ENCODE measurements around the gene TRAF3IP3. TPM values are rescaled to one million over a fixed set of nuclear protein-coding genes. Genes with fewer than 3 reads are reported as not detected.

The TRAF3IP3 gene
- total RNA-seq, 1 experiment from 2014 or later = not detected

DNA sequence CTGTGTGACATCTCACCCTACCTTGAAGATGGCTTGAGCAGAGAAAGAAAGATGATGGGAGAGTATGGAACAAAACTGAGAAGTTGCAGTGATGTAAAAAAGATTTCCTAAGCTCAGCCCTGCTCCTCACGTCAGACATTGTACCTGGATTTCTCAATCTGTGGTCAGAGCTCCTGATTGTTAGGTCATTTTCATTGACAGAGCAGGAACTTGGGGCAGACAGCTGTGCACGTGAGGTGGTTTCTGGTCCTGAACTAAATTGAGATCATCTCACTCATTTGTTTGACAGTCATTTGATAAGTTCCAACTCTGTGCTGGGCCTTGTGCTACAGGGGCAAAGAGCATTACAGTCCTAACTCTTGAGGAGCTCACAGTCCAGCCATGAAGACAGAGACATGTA is 10.2 kb downstream of the TRAF3IP3 start:
- no peak for DNase-seq (ENCODE audit: extremely low read depth, low read depth)

DNA sequence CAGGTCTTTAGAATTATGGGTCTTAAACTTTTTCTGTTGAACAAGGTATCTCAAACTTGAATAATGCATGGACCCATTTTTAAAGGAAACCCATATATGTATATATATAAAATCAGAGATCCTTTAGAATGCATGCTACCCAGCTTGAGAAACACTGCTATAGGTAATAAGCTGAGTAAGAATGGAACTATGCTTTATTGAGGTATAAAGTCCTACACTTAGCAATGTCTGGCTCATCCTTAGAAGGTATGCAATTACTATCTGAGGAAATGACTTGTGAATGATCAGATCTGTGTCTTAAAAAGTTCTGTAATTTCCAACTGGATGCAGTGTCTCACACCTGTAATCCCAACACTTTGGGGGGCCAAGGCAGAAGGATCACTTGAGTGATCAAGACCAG is 11.2 kb downstream of the TRAF3IP3 start:
- DNase-seq (ENCODE audit: extremely low read depth, low read depth) = no peak

DNA sequence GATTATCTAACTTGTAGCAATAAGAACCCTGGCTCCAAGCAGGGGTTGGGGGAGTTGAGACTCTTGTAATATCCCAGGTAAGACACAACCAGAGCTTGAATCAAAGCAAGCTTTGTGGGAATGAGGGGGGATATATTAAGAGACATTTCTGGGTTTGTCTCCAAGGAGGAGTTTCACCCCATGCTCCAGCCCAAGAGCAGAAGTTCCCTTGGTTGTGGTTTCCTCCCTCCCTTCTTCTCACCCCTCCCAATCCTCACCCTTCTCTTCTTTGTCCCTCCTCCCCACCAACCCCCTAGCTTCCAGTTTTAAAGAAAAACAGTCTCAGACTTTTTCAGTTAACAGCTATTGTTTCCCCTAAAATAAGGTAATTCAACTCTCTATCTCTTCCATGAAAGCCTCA is 11.9 kb downstream of the TRAF3IP3 start:
- no peak for DNase-seq (ENCODE audit: extremely low read depth, low read depth)

DNA sequence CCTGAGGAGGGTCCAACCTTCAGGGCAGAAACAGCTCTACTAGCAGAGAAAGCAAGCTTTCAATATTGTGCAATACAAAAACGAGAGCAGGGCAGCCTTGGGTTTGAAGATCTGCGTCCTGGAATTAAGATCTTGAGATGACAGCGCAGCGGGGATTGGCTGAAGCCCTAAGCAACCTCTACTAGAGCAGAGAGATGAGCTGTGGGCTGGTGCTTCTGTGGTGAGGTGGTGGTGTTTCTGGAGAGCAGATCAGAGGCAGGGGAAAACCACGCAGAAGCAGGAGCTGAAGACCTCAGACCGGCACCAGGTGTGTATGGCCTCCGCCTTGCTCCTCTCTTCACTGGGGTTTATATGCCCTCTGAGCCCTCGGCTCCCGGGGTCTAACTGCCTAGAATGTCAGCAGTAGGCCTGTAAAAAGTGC is 12.5 kb downstream of the TRAF3IP3 start:
- DNase-seq (ENCODE audit: extremely low read depth, low read depth) = no peak

DNA sequence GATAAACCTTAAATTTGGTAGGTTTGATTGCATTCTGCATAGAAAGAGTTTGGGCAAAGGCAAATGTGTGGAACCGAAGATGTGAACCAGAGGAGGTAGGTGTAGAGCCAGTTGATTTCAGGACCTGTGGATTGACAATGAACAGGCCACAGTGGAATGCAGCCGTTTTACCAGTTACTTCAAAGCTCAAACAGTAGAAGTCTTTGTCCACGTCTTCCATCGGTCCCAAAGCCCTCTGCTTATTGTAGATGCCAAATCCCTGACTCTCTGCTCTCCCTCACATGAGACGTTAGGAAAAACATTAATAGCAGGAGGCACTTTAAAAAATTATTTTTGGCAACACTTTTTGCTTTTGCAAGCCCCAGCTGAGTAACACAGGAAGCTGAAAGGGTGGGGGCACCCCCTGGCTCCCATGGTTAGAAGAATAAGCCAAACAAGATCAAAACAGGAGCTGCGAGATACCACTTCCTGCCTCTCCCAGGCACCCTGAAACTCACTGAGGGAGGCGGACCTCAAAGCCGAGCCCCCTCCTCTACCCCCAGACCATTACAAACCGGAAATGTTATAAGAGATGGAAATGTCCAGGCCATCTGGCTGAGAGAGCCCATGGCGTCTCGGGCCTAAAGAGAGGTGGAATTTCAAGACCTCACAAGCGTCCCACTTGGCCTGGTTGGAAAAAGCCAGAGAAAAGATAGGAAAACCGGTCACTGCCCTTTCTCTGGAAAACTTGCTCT is 13.5 kb downstream of the TRAF3IP3 start:
- no peak for DNase-seq (ENCODE audit: extremely low read depth, low read depth)

DNA sequence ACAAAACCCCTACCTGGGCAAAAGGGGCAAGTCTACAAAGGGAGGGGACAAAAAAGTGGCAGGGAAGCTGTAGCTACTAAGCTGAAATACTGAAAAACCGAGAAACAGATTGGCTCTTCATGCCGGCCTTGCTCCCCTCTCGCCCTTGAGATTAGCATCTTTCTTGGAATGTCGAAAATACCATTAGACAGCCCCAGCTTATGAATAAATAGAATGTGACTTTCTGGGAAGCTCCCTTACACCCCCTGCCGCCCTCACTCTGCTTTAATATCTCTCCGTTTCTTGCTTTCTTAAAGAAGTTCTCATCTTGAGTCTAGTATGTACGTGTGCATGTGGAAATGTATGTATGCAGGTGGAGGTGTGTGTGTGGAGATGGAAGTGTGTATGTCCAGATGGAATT is 14.1 kb downstream of the TRAF3IP3 start:
- DNase-seq (ENCODE audit: extremely low read depth, low read depth) = no peak

DNA sequence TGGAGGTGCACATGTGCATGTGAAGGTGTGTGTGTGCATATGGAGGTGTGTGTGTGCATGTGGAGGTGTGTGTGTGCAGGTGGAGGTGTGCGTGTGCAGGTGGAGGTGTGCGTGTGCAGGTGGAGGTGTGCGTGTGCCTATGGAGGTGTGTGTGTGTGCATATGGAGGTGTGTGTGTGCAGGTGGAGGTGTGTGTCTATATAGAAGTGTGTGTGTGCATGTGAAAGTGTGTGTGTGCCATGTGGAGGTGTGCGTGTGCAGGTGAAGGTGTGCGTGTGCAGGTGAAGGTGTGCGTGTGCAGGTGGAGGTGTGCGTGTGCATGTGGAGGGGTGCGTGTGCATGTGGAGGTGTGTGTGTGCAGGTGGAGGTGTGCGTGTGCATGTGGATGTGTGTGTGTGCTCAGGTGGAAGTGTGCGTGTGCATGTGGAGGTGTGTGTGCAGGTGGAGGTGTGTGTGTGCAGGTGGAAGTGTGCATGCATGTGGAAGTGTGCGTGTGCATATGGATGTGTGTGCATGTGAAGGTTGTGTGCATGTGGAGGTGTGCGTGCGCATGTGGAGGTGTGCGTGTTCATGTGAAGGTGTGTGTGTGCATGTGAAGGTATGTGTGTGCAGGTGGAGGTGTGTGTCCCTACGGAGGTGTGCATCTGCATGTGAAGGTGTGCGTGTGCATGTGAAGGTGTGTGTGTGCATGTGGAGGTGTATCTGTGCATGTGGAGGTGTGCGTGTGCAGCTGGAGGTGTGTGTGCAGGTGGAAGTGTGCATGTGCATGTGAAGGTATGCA is 15.0 kb downstream of the TRAF3IP3 start:
- no peak for DNase-seq (ENCODE audit: extremely low read depth, low read depth)

GRCh38 chr1:209772126-209772525 is 16.3 kb downstream of the TRAF3IP3 start:
- no peak for DNase-seq (ENCODE audit: extremely low read depth, low read depth)

DNA sequence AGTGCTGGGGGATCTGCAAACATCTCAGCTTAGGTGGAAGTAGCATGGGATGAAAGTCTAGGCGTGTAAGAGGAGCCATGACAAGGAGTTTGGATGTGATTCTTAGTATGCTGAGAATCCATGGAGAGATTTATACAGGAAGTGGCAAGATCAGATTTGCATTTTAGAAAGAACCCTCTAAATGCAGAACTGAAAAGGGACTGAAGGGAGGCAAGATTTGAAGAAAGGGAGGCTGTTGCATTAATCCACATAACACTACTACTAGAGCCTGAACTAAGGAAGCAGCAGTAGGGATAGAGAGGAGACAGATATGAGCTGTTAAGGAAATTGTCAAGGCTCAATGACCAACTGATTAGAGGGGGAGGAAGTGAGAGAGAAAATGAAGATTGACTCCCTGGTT is 18.7 kb downstream of the TRAF3IP3 start:
- DNase-seq (ENCODE audit: extremely low read depth, low read depth) = no peak

DNA sequence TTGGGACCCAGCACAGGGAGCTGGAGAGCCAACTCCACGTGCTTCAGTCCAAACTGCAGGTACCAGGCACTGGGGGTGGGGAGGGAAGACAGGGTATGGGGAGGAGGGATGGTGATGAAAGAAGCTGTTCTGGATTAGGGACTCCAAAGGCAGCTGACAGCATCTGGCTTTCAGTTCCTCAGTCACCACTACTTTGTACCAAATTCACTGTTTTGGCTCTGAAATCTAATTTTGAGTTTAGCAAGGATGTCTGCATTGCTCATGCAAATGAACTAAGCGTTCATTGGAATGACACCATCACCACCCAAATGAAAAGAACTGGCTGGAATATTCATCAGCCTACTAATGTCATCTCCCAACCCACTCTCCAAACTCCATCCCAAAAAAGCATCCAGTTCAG is 19.8 kb downstream of the TRAF3IP3 start:
- no peak for DNase-seq (ENCODE audit: extremely low read depth, low read depth)

- DNase-seq (ENCODE audit: extremely low read depth, low read depth) = no peak
Observed at GRCh38 chr1:209777587-209777986, 21.7 kb downstream of the TRAF3IP3 start.

DNA sequence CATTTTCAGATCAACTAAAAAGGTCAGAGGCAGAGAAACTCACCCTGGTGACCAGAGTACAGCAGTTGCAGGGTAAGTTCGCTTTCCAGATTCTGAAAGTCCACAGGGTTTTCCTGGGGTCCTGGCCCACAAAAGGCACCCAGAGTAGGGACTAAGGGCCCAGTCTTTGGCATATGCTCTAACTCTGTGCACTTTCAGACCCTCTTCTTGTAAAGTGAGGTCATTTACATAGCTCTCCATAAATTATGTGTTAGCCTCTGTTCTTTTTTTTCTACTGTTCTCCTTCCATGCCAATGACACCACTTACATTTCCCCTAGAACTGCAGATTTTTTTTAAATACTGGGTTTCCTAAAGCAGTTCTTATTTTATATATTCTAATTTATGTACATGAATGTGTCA is 22.2 kb downstream of the TRAF3IP3 start:
- DNase-seq (ENCODE audit: extremely low read depth, low read depth) = no peak

DNA sequence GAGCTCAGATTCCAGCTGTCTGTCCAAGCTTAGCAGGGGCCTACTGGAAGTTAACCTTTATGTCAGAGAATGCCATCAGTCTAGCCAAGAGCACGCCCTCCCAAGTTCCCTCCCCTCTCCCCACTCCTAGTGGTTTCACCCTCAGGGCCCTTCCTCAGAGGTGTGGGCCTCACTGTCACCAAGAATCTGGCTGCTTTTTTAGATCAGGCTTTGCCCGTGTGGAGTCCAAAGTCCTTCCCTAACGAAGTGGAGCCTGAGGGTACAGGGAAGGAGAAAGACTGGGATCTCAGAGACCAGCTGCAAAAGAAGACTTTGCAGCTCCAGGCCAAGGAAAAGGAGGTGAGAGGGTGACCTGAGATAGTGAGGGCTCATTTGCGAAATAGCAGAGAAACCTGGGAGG is 24.4 kb downstream of the TRAF3IP3 start:
- no peak for DNase-seq (ENCODE audit: extremely low read depth, low read depth)

DNA sequence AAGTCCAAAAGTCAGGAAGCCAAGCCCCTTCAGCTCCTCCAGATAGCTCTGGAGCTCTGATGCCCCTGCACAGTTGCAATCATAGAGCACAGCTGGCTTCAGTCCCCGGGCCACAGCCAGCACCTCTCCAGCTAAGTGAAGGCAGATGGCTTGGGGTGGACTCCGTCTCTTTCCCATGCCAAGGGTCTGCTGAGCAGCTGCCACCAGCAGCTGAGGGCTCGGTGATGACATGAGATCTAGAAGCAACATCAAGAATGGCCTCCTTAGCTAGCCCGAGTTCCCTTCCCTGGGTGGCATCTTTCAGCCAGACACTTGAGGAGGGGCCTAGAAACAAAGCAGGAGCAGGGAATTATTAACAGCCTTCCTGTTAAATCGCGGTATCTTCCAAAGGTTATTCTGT is 27.5 kb downstream of the TRAF3IP3 start:
- no peak for DNase-seq (ENCODE audit: extremely low read depth, low read depth)

DNA sequence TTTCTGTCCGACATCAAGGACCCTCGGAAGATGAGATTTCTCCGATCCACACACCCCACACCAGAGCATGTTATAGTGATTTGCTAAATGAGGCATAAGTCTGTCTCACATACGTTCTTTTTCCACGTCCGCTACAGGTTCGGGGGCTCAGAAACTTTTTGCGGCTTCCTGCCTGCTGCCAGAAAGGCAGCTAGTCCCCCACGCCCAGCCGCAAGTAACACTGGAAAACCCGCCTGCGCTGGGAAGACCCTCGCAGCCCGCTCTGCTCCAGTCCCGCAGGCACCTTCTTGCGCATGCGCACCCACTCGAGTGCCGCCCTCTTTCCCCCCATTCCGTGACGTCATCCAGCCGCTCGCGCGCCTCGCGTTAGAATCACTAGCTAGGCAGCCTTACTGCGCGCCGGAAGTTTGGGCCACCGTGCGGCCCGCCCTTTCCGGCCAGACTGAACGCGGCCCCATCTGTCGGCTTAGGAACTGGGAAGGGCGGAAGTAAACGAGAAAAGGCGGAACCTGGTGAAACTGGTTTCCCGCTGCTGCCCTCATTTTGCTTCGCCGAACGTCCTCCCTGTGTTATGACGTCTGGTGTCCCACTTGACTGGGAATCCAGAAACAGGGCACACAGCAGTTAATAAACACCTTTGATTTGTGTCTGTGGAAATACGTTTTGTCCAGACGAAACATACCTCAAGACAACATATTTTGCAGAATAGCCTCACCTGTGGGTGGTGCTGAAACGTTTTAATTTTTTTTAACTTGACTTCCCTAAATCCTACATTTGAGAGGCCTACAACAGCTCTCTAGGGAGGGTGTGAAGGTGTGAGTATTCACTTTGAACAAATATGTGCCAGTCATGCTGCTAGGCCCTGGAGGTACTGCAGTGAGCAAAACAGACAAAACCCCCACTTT is 28.7 kb downstream of the TRAF3IP3 start, which contains the start of gene C1orf74:
Gene C1orf74 (minus strand): TSS at position 295 of the 905 bp plus-strand sequence. CDS start 925 bp downstream, outside the sequence.
- DNase-seq (ENCODE audit: extremely low read depth, low read depth) = peak; percentile 99

DNA sequence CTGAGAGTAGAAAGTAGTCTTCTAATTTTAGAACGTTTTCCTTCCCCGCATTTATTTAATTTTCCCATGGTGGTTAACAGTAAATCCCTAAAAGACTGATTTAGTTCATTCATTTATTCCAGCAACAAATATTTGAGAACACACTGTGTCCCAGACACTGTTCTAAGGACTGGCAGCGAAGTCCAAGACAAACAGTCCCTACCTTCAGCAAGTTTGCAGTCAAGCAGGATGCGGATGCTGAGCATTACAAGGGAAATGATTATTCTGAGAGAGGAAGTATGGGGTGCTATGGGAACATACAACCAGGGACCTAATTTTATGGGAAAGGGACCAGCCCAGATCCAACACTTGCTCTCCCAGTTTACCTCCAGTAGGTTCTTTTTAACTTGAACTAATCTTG is 29.7 kb downstream of the TRAF3IP3 start:
- DNase-seq (ENCODE audit: extremely low read depth, low read depth) = no peak

GRCh38 chr1:209786146-209786545 is 30.3 kb downstream of the TRAF3IP3 start:
- no peak for DNase-seq (ENCODE audit: extremely low read depth, low read depth)

GRCh38 chr1:209787551-209787950 is 31.7 kb downstream of the TRAF3IP3 start:
- DNase-seq (ENCODE audit: extremely low read depth, low read depth) = no peak

DNA sequence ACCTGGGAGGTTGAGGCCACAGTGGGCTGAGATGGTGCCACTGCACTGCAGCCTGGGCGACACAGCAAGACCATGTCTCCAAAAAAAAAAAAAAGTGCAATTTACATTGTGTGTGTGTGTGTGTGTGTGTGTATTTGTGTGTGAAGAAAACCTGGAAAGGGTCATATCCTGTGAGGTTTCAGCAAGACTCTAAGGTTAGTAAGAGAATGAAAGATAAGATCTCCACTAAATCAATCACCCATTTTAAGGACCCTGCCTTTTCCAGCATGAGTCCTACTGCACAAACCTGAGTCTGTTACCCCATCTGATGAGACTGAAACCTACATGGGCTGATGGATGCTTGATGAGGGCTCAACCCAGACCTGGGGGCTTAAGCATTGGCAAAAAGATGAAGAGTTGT is 33.4 kb downstream of the TRAF3IP3 start:
- no peak for DNase-seq (ENCODE audit: extremely low read depth, low read depth)

- no peak for DNase-seq (ENCODE audit: extremely low read depth, low read depth)
Observed at GRCh38 chr1:209790286-209791193, 34.7 kb downstream of the TRAF3IP3 start.
